BLaER1 treated with 17β-estradiol and CSF1 and Interleukin-3, amounts not matched to agents 10 nM and 100 nM (cell line): ENCODE measurements around the gene MOV10L1.
A peak's percentile ranks its signal among the peaks of the same experiment; 100 is the strongest.

Experiments used
- H3K27ac ChIP-seq, 11 experiments: shearing (Covaris generic); formaldehyde crosslinking; 2 replicates each; pipeline ENCODE4 v1.8.1; 2022
- H3K27me3 ChIP-seq, 11 experiments: shearing (Covaris generic); formaldehyde crosslinking; 2 replicates each; pipeline ENCODE4 v1.8.1; 2022
- H3K36me3 ChIP-seq, 11 experiments: shearing (Covaris generic); formaldehyde crosslinking; 2 replicates each; pipeline ENCODE4 v1.8.1; 2022
- H3K4me1 ChIP-seq, 10 experiments: shearing (Covaris generic); formaldehyde crosslinking; 2 replicates each; pipeline ENCODE4 v1.8.1; 2022
- H3K4me2 ChIP-seq, 11 experiments: shearing (Covaris generic); formaldehyde crosslinking; 2 replicates each; pipeline ENCODE4 v1.8.1; 2022
- H3K4me3 ChIP-seq, 10 experiments: shearing (Covaris generic); formaldehyde crosslinking; 2 replicates each; pipeline ENCODE4 v1.8.1; 2022
- H3K9ac ChIP-seq, 11 experiments: shearing (Covaris generic); formaldehyde crosslinking; 2 replicates each; pipeline ENCODE4 v1.8.1; 2022
- H3K9me3 ChIP-seq, 11 experiments: shearing (Covaris generic); formaldehyde crosslinking; replicated peaks in 1 of 11; 2 replicates each; pipeline ENCODE4 v1.8.1; 2022
- H4K20me1 ChIP-seq, 11 experiments: shearing (Covaris generic); formaldehyde crosslinking; 2 replicates each; pipeline ENCODE4 v1.8.1; 2022
- Cebpa-rat ChIP-seq, 11 experiments: shearing (Covaris generic); IDR thresholded peaks; 2 replicates each; pipeline ENCODE4 v1.8.1; 2022

Gene MOV10L1

DNA sequence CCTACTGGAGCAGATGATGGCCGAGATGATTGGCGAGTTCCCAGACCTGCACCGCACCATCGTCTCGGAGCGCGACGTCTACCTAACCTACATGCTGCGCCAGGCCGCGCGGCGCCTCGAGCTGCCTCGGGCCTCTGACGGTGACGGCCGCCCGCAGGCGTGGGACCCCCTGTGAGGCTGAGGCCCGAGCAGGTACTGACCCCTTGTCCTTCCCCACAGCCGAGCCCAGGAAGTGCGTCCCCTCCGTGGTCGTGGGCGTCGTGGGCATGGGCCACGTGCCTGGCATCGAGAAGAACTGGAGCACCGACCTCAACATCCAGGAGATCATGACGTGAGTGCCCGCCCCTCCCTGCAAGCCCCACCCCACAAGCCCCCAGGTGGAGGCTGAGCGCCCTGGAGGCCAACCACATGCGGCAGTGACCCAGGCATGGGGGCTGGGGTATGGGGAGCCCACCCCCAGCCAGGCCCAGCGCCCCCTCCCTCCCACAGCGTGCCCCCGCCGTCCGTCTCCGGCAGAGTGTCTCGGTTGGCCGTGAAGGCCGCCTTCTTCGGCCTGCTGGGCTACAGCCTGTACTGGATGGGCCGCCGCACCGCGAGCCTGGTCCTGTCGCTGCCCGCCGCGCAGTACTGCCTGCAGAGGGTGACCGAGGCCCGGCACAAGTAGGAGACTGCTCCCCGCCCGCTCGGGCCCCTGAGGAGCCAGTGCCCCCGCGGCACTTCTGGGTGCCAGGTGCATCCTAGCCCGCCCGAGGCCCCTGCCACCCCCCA, 108.2 kb downstream of the MOV10L1 start:
- peak overlapping the region in 1 of 10 experiments; percentile 26; a peak in 2 of 20 replicates for H3K4me3 ChIP-seq
- H4K20me1 ChIP-seq = peaks cover 49 to 95% (median 86%) of the 10 kb centered on the region in 11 experiments; a peak in 21 of 22 replicates
- H3K9ac ChIP-seq = peak overlapping the region in 4 of 11 experiments; percentile 94 to 95 (median 94); a peak in 6 of 22 replicates
- H3K27ac ChIP-seq = peak overlapping the region in 2 of 11 experiments; percentile 43 to 90; a peak in 2 of 22 replicates
- H3K36me3 ChIP-seq = peaks cover 41 to 67% (median 56%) of the 10 kb centered on the region in 11 experiments
- no peak for TF ChIP-seq Cebpa-rat (IDR thresholded peaks at IDR 0.05)
- peaks cover 0 to 32% (median 0%) of the 10 kb centered on the region in 11 experiments; a peak in 6 of 22 replicates for H3K27me3 ChIP-seq
- H3K4me2 ChIP-seq = peak overlapping the region in 9 of 11 experiments; percentile 95 to 100 (median 99); a peak in 15 of 22 replicates
- H3K9me3 ChIP-seq = peaks cover 0 to 2% (median 0%) of the 10 kb centered on the region in 11 experiments; a peak in 3 of 22 replicates
- H3K4me1 ChIP-seq = peaks cover 48 to 89% (median 83%) of the 10 kb centered on the region in 10 experiments

DNA sequence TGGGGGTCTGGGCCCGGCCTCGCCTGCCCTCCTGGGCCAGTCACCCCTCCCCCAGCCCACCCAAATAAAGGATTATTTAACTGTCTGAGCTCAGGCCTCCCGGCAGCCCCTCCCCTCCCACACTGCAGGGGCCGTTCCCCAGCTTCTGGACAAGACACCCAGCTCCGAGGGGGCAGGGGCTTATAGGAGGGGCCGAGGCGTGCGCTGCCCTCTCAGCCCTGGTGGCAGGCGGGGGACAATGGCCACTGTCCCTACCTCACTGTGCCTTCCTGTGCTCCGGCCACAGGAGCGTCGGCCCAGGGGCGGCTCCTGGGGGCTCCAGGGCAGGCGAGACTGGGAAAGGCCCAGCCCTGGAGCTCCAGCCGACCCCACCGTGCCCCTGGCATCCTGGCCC, 108.8 kb downstream of the MOV10L1 start:
- peaks cover 45 to 89% (median 80%) of the 10 kb centered on the region in 10 experiments for H3K4me1 ChIP-seq
- peaks cover 55 to 94% (median 86%) of the 10 kb centered on the region in 11 experiments; a peak in 21 of 22 replicates for H4K20me1 ChIP-seq
- TF ChIP-seq Cebpa-rat (IDR thresholded peaks at IDR 0.05) = no peak
- peak overlapping the region in 4 of 11 experiments; percentile 94 to 95 (median 94); a peak in 8 of 22 replicates for H3K9ac ChIP-seq
- H3K27me3 ChIP-seq = peaks cover 0 to 27% (median 0%) of the 10 kb centered on the region in 11 experiments; a peak in 6 of 22 replicates
- H3K27ac ChIP-seq = peak overlapping the region in 3 of 11 experiments; percentile 43 to 92 (median 90); a peak in 6 of 22 replicates
- peaks cover 41 to 67% (median 56%) of the 10 kb centered on the region in 11 experiments for H3K36me3 ChIP-seq
- peak overlapping the region in 9 of 11 experiments; percentile 95 to 100 (median 99); a peak in 17 of 22 replicates for H3K4me2 ChIP-seq
- peak overlapping the region in 1 of 10 experiments; percentile 26; a peak in 2 of 20 replicates for H3K4me3 ChIP-seq
- H3K9me3 ChIP-seq = peaks cover 0 to 7% (median 0%) of the 10 kb centered on the region in 11 experiments; a peak in 5 of 22 replicates

DNA sequence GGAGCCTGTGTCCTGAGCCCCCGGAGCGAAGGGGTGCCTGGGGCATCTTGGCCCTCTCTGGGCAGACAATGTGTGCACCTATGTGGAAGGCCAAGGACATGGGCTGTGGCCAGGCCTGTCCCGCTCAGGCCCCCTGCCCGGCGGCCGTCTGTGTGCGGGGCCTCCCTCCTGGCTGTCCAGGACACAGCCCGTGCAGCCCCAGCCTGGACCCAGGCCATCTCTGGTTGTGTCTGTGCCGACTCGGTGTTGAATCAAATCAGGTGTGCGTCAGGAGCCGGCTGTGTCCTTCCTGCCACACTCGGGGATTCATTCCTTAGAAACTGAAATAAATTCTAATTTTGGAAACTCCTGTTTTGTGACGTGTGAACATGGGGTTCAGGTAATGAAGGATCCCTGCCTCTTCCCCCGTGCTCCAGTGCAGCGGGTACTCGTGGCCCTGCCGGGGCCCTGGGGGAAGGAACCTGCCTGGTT, 109.5 kb downstream of the MOV10L1 start:
- peak overlapping the region in 8 of 10 experiments; percentile 92 to 97 (median 95); a peak in 11 of 20 replicates for H3K4me3 ChIP-seq
- H4K20me1 ChIP-seq = peaks cover 56 to 94% (median 83%) of the 10 kb centered on the region in 11 experiments; a peak in 21 of 22 replicates
- H3K27ac ChIP-seq = peak overlapping the region in 4 of 11 experiments; percentile 82 to 92 (median 86); a peak in 6 of 22 replicates
- H3K4me2 ChIP-seq = peak overlapping the region; percentile 95 to 100 (median 98)
- peak overlapping the region in 7 of 11 experiments; percentile 79 to 95 (median 94); a peak in 14 of 22 replicates for H3K9ac ChIP-seq
- peaks cover 38 to 66% (median 54%) of the 10 kb centered on the region in 11 experiments for H3K36me3 ChIP-seq
- H3K9me3 ChIP-seq = peaks cover 0 to 7% (median 0%) of the 10 kb centered on the region in 11 experiments; a peak in 5 of 22 replicates
- no peak for TF ChIP-seq Cebpa-rat (IDR thresholded peaks at IDR 0.05)
- H3K27me3 ChIP-seq = peaks cover 0 to 22% (median 0%) of the 10 kb centered on the region in 11 experiments; a peak in 6 of 22 replicates
- H3K4me1 ChIP-seq = peaks cover 45 to 89% (median 80%) of the 10 kb centered on the region in 10 experiments

DNA sequence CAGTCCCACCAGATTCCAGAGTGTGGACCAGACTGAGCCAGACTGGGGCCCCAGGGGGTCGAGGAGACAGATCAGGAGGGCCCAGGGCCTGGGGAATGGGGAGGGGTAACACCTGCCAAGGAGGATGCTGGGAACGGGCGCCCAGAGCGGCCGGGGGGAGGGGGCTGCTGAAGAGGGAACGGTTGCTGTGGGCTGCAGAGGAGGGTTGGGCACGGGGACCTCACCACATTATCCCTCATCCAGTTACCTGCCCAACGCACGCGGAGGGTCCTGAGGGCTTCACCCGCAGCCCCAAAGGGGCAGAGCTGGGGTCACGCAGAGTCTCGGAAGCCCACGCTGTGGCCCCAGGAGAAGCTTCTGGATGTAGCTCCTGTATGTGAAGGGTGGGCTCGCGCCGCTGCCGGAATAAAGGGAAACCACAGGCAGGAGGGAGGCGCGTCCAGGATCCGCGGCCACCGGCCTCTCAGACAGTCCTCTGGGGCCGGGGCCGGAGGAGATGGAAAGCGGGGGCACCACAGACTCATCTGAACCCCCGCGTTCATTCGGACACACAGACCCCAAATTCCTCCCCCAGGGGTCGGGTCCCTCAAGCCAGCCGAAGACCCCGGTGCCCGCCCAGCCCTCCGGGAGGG, 110.1 kb downstream of the MOV10L1 start:
- Histone ChIP-seq H3K9ac (peak overlapping the region; percentile 79 to 95 (median 94)), H3K36me3 (peaks cover 36 to 66% (median 50%) of the 10 kb centered on the region in 11 experiments), H3K4me2 (peak overlapping the region; percentile 95 to 100 (median 98)), H3K9me3 (peaks cover 0 to 7% (median 0%) of the 10 kb centered on the region in 11 experiments; a peak in 5 of 22 replicates), H3K27me3 (peaks cover 0 to 15% (median 0%) of the 10 kb centered on the region in 11 experiments; a peak in 6 of 22 replicates), H4K20me1 (peaks cover 61 to 94% (median 83%) of the 10 kb centered on the region in 11 experiments; a peak in 21 of 22 replicates), H3K4me3 (peak overlapping the region; percentile 92 to 99 (median 95)), H3K27ac (peak overlapping the region; percentile 58 to 92 (median 82)), H3K4me1 (peaks cover 45 to 89% (median 80%) of the 10 kb centered on the region in 10 experiments)
- TF ChIP-seq Cebpa-rat (IDR thresholded peaks at IDR 0.05) = no peak

DNA sequence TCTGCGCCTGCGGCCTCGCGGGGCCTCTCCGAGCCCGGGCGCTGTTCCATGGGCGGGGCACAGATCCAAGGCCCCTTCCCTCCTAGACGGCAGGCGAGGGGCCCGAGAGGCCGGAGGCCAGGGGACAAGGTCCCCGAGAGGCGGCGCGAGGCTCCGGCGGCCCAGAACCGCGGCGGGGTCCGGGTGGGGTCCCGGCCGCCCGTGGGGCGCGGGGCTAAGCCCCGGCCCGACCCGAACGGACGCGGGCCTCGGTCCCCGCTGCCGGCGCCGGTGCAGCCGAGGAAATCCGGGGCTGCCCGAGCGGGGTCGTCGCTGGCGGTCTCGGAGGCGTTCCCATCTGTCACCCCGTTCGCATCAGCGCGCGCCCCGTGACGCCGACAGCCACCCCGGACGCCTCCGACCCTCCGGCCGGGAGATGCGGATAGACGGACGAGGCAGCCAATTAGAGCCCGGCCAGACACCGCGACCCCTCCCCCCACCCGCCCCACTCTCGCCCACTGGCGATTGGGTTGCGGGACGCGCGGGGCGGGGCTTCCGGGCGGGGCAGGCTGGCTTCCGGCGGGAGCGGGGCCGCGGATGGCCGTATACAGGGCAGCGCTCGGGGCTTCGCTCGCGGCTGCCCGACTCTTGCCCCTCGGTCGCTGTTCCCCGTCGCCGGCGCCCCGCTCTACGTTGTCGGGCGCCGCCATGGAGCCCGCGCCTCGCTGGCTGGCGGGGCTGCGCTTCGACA, 110.8 kb downstream of the MOV10L1 start, which contains the start of gene SELENOO:
SELENOO (plus strand) TSS at position 551 of the 730 bp plus-strand sequence; CDS start at position 577, 26 bp downstream.
- Histone ChIP-seq H3K4me2 (peak within 1 kb of the TSS; percentile 96 to 100 (median 99)), H3K9ac (peak within 1 kb of the TSS; percentile 87 to 95 (median 94)), H3K4me1 (peaks cover 45 to 89% (median 80%) of the 10 kb centered on the region in 10 experiments), H3K27ac (peak within 1 kb of the TSS; percentile 71 to 92 (median 88)), H3K9me3 (peaks cover 0 to 7% (median 0%) of the 10 kb centered on the region in 11 experiments; a peak in 5 of 22 replicates), H3K4me3 (peak within 1 kb of the TSS; percentile 92 to 99 (median 95)), H3K27me3 (peaks cover 0 to 14% (median 0%) of the 10 kb centered on the region in 11 experiments; a peak in 6 of 22 replicates), H4K20me1 (peaks cover 65 to 94% (median 83%) of the 10 kb centered on the region in 11 experiments; a peak in 21 of 22 replicates), H3K36me3 (peaks cover 34 to 66% (median 49%) of the 10 kb centered on the region in 11 experiments)
- TF ChIP-seq Cebpa-rat (IDR thresholded peaks at IDR 0.05) = no peak

DNA sequence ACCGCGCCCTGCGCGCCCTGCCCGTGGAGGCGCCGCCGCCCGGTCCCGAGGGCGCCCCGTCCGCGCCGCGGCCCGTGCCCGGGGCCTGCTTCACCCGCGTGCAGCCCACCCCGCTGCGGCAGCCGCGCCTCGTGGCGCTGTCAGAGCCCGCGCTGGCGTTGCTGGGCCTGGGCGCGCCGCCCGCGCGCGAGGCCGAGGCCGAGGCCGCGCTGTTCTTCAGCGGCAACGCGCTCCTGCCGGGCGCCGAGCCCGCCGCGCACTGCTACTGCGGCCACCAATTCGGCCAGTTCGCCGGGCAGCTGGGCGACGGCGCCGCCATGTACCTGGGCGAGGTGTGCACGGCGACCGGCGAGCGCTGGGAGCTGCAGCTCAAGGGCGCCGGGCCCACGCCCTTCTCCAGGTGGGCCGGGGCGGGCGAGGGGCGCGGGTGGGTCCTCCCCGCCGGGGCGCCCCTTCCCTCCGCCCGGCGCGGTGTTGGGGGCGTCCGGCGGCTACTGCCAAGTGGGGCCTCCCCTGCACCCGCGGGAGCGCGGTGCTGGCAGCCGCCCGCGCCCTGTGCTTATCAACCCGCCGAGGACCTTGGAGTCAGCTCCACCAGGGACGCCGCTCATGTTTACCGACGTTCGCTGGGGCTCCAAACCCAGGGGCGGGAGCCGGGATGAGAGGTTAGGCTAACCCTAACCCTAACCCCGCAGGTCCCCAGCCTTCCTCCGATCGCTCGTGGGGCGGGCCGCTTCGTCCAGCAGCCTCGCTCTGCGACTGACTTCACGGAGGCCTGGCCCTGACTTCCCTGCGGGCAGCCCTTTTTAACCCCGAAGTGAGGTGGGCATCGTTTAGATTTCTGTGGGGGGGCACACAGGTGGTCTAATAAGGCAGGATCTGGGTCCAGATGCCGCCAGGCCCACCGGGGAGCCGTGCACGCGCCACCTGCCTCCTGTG, 111.7 kb downstream of the MOV10L1 start:
- H3K27ac ChIP-seq = peak overlapping the region; percentile 71 to 92 (median 88)

More for the DNA sequence above, 111.7 kb downstream of the MOV10L1 start:
- Histone ChIP-seq H3K9me3 (peaks cover 0 to 7% (median 0%) of the 10 kb centered on the region in 11 experiments; a peak in 5 of 22 replicates), H3K9ac (peak overlapping the region; percentile 87 to 95 (median 94)), H3K4me1 (peaks cover 47 to 89% (median 80%) of the 10 kb centered on the region in 10 experiments), H4K20me1 (peaks cover 67 to 94% (median 83%) of the 10 kb centered on the region in 11 experiments; a peak in 21 of 22 replicates), H3K4me3 (peak overlapping the region; percentile 92 to 99 (median 95)), H3K36me3 (peaks cover 34 to 67% (median 49%) of the 10 kb centered on the region in 11 experiments), H3K27me3 (peaks cover 0 to 7% (median 0%) of the 10 kb centered on the region in 11 experiments; a peak in 6 of 22 replicates), H3K4me2 (peak overlapping the region; percentile 90 to 100 (median 99))
- no peak for TF ChIP-seq Cebpa-rat (IDR thresholded peaks at IDR 0.05)
